PC-3 (cell line): ENCODE results near the gene XCR1. TPM values are rescaled to one million over a fixed set of nuclear protein-coding genes. Genes with fewer than 3 reads are reported as not detected.
"Not testable (repeated sequence)": the region's sequence is repeated elsewhere in the genome, so short reads cannot be mapped to it uniquely, and the experiment has no call there.

Experiments used
- ATAC-seq: fragments of 200-7000 bp; cut with Tn5 transposase; 2 replicates; pipeline ENCODE4 v1.9.1; 2020; ENCODE audit warnings: mild to moderate bottlenecking, moderate library complexity
- BruUV-seq: library from RNA; stranded (reverse); fragments of 400-500 nt; replicated peaks from 2 replicates; lab custom pipeline; 2021; lab: Mats Ljungman, UMichigan
- CTCF ChIA-PET: fragments of 300-600 bp; sonication (Branson Sonifier 250); formaldehyde crosslinking; loops from one replicate; lab custom pipeline; 2022; ENCODE audit warnings: antibody characterized with exemption; lab: Charles Lee
- POLR2A ChIA-PET: fragments of 300-600 bp; sonication (Branson Sonifier 250); formaldehyde crosslinking; loops from one replicate; lab custom pipeline; 2022; ENCODE audit warnings: antibody characterized with exemption; ENCODE audit not compliant: unreplicated experiment; lab: Charles Lee
- DNase-seq: peaks from one replicate; pipeline ENCODE4 v3.0.0-alpha.2; 2015
- H2AFZ ChIP-seq: fragments of 300-600 bp; sonication (generic); 2 replicates; pipeline ENCODE4 v1.6.0; 2016; ENCODE audit warnings: antibody characterized with exemption, low read length
- H3F3A ChIP-seq: fragments of 300-600 bp; sonication (generic); one replicate; pipeline ENCODE4 v1.6.0; 2017; ENCODE audit warnings: antibody characterized with exemption, low read length, control low read depth, mild to moderate bottlenecking; ENCODE audit not compliant: unreplicated experiment
- H3K27ac ChIP-seq: fragments of 300-600 bp; sonication (generic); 2 replicates; pipeline ENCODE4 v1.5.1; 2016; ENCODE audit warnings: mild to moderate bottlenecking, low read length
- H3K27me3 ChIP-seq: fragments of 300-600 bp; sonication (generic); 2 replicates; pipeline ENCODE4 v1.6.1; 2016; ENCODE audit warnings: low read length, mixed read lengths
- H3K36me3 ChIP-seq: fragments of 300-600 bp; sonication (generic); 2 replicates; pipeline ENCODE4 v1.6.1; 2016; ENCODE audit warnings: low read depth, mixed run types, low read length, mixed read lengths
- H3K4me1 ChIP-seq: fragments of 300-600 bp; sonication (generic); 2 replicates; pipeline ENCODE4 v1.5.1; 2016; ENCODE audit warnings: low read length; ENCODE audit not compliant: insufficient read depth
- H3K4me2 ChIP-seq: fragments of 300-600 bp; sonication (generic); 2 replicates; pipeline ENCODE4 v1.6.0; 2016; ENCODE audit warnings: low read length
- H3K4me3 ChIP-seq: fragments of 300-600 bp; sonication (generic); 2 replicates; pipeline ENCODE4 v1.5.1; 2016; ENCODE audit warnings: mild to moderate bottlenecking, low read length, mixed read lengths
- H3K79me2 ChIP-seq: fragments of 300-600 bp; sonication (generic); 2 replicates; pipeline ENCODE4 v1.6.1; 2017; ENCODE audit warnings: low read length, mixed read lengths
- H3K9ac ChIP-seq: fragments of 300-600 bp; sonication (generic); 2 replicates; pipeline ENCODE4 v1.6.0; 2016; ENCODE audit warnings: mild to moderate bottlenecking, low read length
- H3K9me2 ChIP-seq: fragments of 300-600 bp; sonication (generic); replicated peaks from 2 replicates; pipeline ENCODE4 v1.6.1; 2016; ENCODE audit warnings: mixed run types, low read length, mixed read lengths
- H3K9me3 ChIP-seq: fragments of 300-600 bp; sonication (generic); 2 replicates; pipeline ENCODE4 v1.6.1; 2016; ENCODE audit warnings: low read length, mixed read lengths
- H4K20me1 ChIP-seq: fragments of 300-600 bp; sonication (generic); 2 replicates; pipeline ENCODE4 v1.6.1; 2016; ENCODE audit warnings: low read length, mixed read lengths
- CTCF ChIP-seq: fragments of 300-600 bp; sonication (generic); conservative IDR thresholded peaks from 2 replicates; pipeline ENCODE4 v1.5.1; 2017; ENCODE audit warnings: antibody characterized with exemption, low read depth, mild to moderate bottlenecking, low read length
- EZH2 ChIP-seq: fragments of 300-600 bp; sonication (generic); IDR thresholded peaks from one replicate; pipeline ENCODE4 v1.6.1; 2017; ENCODE audit warnings: antibody characterized with exemption, mild to moderate bottlenecking, low read length; ENCODE audit not compliant: unreplicated experiment
- EZH2phosphoT487 ChIP-seq: fragments of 300-600 bp; sonication (generic); IDR thresholded peaks from 2 replicates; pipeline ENCODE4 v1.6.1; 2018; ENCODE audit warnings: mild to moderate bottlenecking, antibody characterized with exemption, low read length, borderline replicate concordance
- intact Hi-C: fragments of 100-400 bp; cut with micrococcal nuclease; formaldehyde crosslinking; loops from 2 replicates; pipeline ENCODE4 v1.9.0; 2023
- total RNA-seq: library from RNA; depleted of rRNA; stranded (reverse); fragments of >200 nt; gene quantifications from 2 replicates; pipeline ENCODE4 v1.2.3, GENCODE V29; 2014

XCR1 gene
- total RNA-seq, 1 experiment from 2014 or later, result not detected

GRCh38 chr3:46058981-46059380, 31.7 kb upstream of the XCR1 start:
- POLR2A ChIA-PET, result interaction anchor here (0.6 kb wide), 1 partner anchor 570 kb away, joined by 4 read pairs; no protein-coding TSS in a partner anchor
- H3K9ac ChIP-seq, result no peak overlapping the region
- BruUV-seq, result no TSS peak

GRCh38 chr3:46057716-46058115, 30.4 kb upstream of the XCR1 start:
- Histone ChIP-seq H4K20me1 (no peaks in the 10 kb centered on the region), H3K9me2 (no peaks in the 10 kb centered on the region), H3K4me3 (no peak overlapping the region), H3K27me3 (no peaks in the 10 kb centered on the region), H3K79me2 (no peaks in the 10 kb centered on the region), H3K4me1 (peaks cover 11% of the 10 kb centered on the region), H3K36me3 (no peaks in the 10 kb centered on the region), H3F3A (no peaks in the 10 kb centered on the region), H2AFZ (no peak overlapping the region), H3K9me3 (no peaks in the 10 kb centered on the region), H3K9ac (no peak overlapping the region), H3K4me2 (no peak overlapping the region), H3K27ac (no peak overlapping the region)
- ChIA-PET CTCF (no interaction called here), POLR2A (no interaction called here)
- BruUV-seq, result no TSS peak
- DNase-seq, result no peak
- TF ChIP-seq EZH2phosphoT487 (no peak), CTCF (no peak), EZH2 (no peak)
- ATAC-seq, result no peak
- intact Hi-C loops, result loop anchor here (5.0 kb wide), 1 partner anchor 70 kb away; no protein-coding TSS in a partner anchor

More at GRCh38 chr3:46058981-46059380, 31.7 kb upstream of the XCR1 start:
- peaks cover 11% of the 10 kb centered on the region for H3K4me1 ChIP-seq
- H3K27me3 ChIP-seq, result no peaks in the 10 kb centered on the region
- no peaks in the 10 kb centered on the region for H3K9me2 ChIP-seq
- no peak for TF ChIP-seq EZH2phosphoT487
- TF ChIP-seq CTCF, result no peak
- TF ChIP-seq EZH2, result no peak
- no peaks in the 10 kb centered on the region for H3K36me3 ChIP-seq
- no peak overlapping the region for H3K4me2 ChIP-seq
- H3K9me3 ChIP-seq, result no peaks in the 10 kb centered on the region
- ATAC-seq (no peak), DNase-seq (no peak)
- CTCF ChIA-PET, result interaction anchor here (0.7 kb wide), 1 partner anchor 93 kb away, joined by 3 read pairs; no protein-coding TSS in a partner anchor
- no peaks in the 10 kb centered on the region for H3F3A ChIP-seq
- H2AFZ ChIP-seq, result no peak overlapping the region
- no peak overlapping the region for H3K27ac ChIP-seq
- no peaks in the 10 kb centered on the region for H4K20me1 ChIP-seq
- no peak overlapping the region for H3K4me3 ChIP-seq
- H3K79me2 ChIP-seq, result no peaks in the 10 kb centered on the region
- intact Hi-C loops, result loop anchor here (5.0 kb wide), 1 partner anchor 72 kb away; no protein-coding TSS in a partner anchor

GRCh38 chr3:46056686-46057085, 29.4 kb upstream of the XCR1 start:
- Histone ChIP-seq H3K9ac (no peak overlapping the region), H3K9me3 (no peaks in the 10 kb centered on the region), H3K4me2 (peak overlapping the region; percentile 45), H3F3A (no peaks in the 10 kb centered on the region), H2AFZ (no peak overlapping the region), H3K4me3 (no peak overlapping the region), H3K27me3 (no peaks in the 10 kb centered on the region), H3K79me2 (no peaks in the 10 kb centered on the region), H3K36me3 (no peaks in the 10 kb centered on the region), H3K27ac (no peak overlapping the region), H4K20me1 (no peaks in the 10 kb centered on the region), H3K4me1 (peaks cover 11% of the 10 kb centered on the region), H3K9me2 (no peaks in the 10 kb centered on the region)
- TF ChIP-seq EZH2, result no peak
- no peak for TF ChIP-seq EZH2phosphoT487
- no peak for TF ChIP-seq CTCF
- intact Hi-C loops, result loop anchor here (5.0 kb wide), 1 partner anchor 69 kb away; no protein-coding TSS in a partner anchor
- ATAC-seq (peak; percentile 94), DNase-seq (peak; percentile 71)
- no TSS peak for BruUV-seq
- CTCF ChIA-PET, result interaction anchor here (0.6 kb wide), 1 partner anchor 19 kb away, joined by 12 read pairs; no protein-coding TSS in a partner anchor
- POLR2A ChIA-PET, result no interaction called here

- ATAC-seq, result not testable (repeated sequence)
Observed at GRCh38 chr3:46053761-46054515, 26.7 kb upstream of the XCR1 start.

More at GRCh38 chr3:46053761-46054515, 26.7 kb upstream of the XCR1 start:
- CTCF ChIA-PET, H4K20me1 ChIP-seq, DNase-seq, H3K9me2 ChIP-seq, BruUV-seq, H3K4me2 ChIP-seq, H3K9ac ChIP-seq, H3F3A ChIP-seq, H2AFZ ChIP-seq, H3K79me2 ChIP-seq, H3K27me3 ChIP-seq, H3K36me3 ChIP-seq, H3K27ac ChIP-seq, intact Hi-C loops, H3K4me3 ChIP-seq, POLR2A ChIA-PET, H3K9me3 ChIP-seq: not testable (repeated sequence)
- peaks cover 11% of the 10 kb centered on the region for H3K4me1 ChIP-seq
